ENCODE results near the gene MISP. TPM values are rescaled to one million over a fixed set of nuclear protein-coding genes. Genes with fewer than 3 reads are reported as not detected.

Gene MISP
- total and polyA plus RNA-seq, 2 of the 8 experiments (the other 6 are each of a cell fraction or from before 2014, with no cell fraction given) = 0.43 to 0.45 TPM

- TF ChIP-seq MAX (IDR thresholded peaks at IDR 0.05) = 0 out of 2 replicates have a peak, but pooled peaks have one; percentile 22
- no peak for TF ChIP-seq EGR1 (IDR thresholded peaks at IDR 0.05; ENCODE audit: borderline replicate concordance, low read depth, low read length)
- TF ChIP-seq ATF3 (IDR thresholded peaks at IDR 0.05; ENCODE audit: insufficient read depth, low read depth, low read length) = no peak
- TF ChIP-seq EP300 (IDR thresholded peaks at IDR 0.05; ENCODE audit: borderline replicate concordance in 1 of 2, low read depth in 2 of 2, low read length in 2 of 2) = peak in 1 of 2 experiments; percentile 9; a peak in 1 of 3 replicates
- TF ChIP-seq CTCF (IDR thresholded peaks at IDR 0.05; ENCODE audit: control extremely low read depth in 1 of 3, insufficient read depth in 1 of 3, low read depth in 1 of 3, low read length in 3 of 3) = peak; percentile 74 to 96 (median 79)
- TF ChIP-seq HDAC2 (IDR thresholded peaks at IDR 0.05; ENCODE audit: borderline replicate concordance in 1 of 2, low read depth in 2 of 2, low read length in 2 of 2) = peak in 1 of 2 experiments; percentile 85; a peak in 2 of 4 replicates
- TF ChIP-seq CHD2 (IDR thresholded peaks at IDR 0.05; ENCODE audit: low read length) = no peak
- TF ChIP-seq E2F6 (IDR thresholded peaks at IDR 0.05) = no peak
- no peak for TF ChIP-seq CHD1 (IDR thresholded peaks at IDR 0.05; ENCODE audit: low read depth, low read length)
- TF ChIP-seq CBX5 (IDR thresholded peaks at IDR 0.05; ENCODE audit: low read depth, low read length) = no peak
- TF ChIP-seq TAF7 (optimal IDR thresholded peaks at IDR 0.05; ENCODE audit: borderline replicate concordance, low read depth, low read length) = no peak
- no peak for TF ChIP-seq SP2 (IDR thresholded peaks at IDR 0.05; ENCODE audit: low read length)
- TF ChIP-seq CREB1 (IDR thresholded peaks at IDR 0.05) = peak; percentile 44; the same call in 1 of the 2 replicates
- TF ChIP-seq SUZ12 (IDR thresholded peaks at IDR 0.05; ENCODE audit: low read length) = no peak
- no peak for TF ChIP-seq YY1 (IDR thresholded peaks at IDR 0.05; ENCODE audit: low read depth, low read length)
- TF ChIP-seq HDAC6 (IDR thresholded peaks at IDR 0.05; ENCODE audit: low read depth, low read length) = no peak
- no peak for TF ChIP-seq POU5F1 (IDR thresholded peaks at IDR 0.05; ENCODE audit: low read depth, low read length)
- no peak for TF ChIP-seq GABPA (IDR thresholded peaks at IDR 0.05; ENCODE audit: borderline replicate concordance, insufficient read depth, low read length)
- no peak for TF ChIP-seq TCF12 (IDR thresholded peaks at IDR 0.05; ENCODE audit: low read depth, low read length)
- no peak for TF ChIP-seq GTF2F1 (IDR thresholded peaks at IDR 0.05; ENCODE audit: borderline replicate concordance, low read depth, low read length)
- TF ChIP-seq KDM1A (IDR thresholded peaks at IDR 0.05; ENCODE audit: borderline replicate concordance, low read length) = peak; percentile 98
- no peak for TF ChIP-seq POLR2A (IDR thresholded peaks at IDR 0.05; ENCODE audit: control extremely low read depth in 1 of 2, low read depth in 2 of 2, low read length in 2 of 2)
Measured at GRCh38 chr19:737591-738093, 13.3 kb upstream of the MISP start (continued).
